Ramos (cell line): Measurements from ENCODE around the gene COA5.
"Not testable (repeated sequence)": the region's sequence is repeated elsewhere in the genome, so short reads cannot be mapped to it uniquely, and the experiment has no call there.

Experiments used
- in situ Hi-C: fragments of 300-500 bp; cut with MboI; formaldehyde crosslinking; loops from one replicate; pipeline ENCODE4 v1.14.3; 2022; ENCODE audit warnings: low sequenced_read_pairs; ENCODE audit not compliant: unreplicated experiment

The COA5 gene

DNA sequence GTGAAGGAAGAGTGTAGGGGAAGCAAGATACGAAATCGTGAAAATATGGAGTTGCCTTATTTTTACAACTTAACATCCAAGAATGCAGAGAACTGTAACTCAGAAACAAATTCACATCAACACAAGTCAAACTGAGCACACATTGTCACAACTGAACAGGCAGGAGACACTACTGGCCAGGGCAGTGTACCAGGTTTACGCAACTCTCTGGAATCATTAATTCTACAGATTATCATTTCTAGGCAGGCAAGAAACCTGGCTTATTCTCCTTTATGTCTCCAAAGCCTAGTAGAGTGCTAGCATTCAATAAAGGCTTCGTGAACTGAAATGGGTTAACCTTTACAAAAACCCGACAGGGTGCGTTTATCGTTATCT lies 584 bp downstream of the COA5 start:
- in situ Hi-C loops, result loop anchor here (10.0 kb wide), 1 partner anchor 193 kb away; no protein-coding TSS in a partner anchor

DNA sequence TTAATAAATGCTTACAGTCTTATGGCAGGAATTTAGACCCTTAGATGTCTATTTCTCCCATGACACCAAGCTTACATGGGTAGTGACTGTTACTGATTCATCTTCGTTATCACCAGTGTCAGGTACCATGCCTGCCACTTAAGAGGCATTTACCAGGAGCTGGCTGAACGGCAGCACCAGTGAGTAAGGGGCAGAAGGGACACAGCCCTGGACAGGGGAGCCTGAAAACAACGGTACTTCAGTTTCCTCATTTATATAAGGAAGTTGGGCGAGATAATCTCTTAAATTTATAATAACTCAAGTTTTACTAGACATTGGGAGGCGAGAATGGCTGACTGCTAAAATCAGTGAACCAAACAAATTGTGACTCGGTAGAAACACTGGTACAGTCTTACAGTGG lies 1.2 kb downstream of the COA5 start:
- in situ Hi-C loops, result loop anchor here (10.0 kb wide), 1 partner anchor 192 kb away; no protein-coding TSS in a partner anchor

DNA sequence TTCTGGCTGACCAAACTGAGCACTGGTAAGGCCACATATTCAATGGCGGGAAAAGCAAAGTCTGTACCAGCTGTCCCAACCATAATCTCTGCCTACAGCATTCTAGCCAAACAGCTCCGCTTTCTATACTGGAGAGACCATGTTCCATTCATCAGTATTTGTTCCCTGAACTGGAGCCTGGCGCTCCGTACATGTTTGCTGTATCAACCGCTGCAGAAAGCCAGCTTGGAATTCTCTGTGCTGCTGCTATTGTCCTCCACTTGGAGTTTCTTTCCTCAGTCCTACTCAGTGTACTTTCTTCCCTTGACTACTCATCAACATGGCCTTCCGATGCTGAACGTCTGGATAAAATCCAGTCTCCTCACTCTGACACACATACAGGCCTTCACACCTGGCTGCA lies 1.9 kb downstream of the COA5 start:
- in situ Hi-C loops, result loop anchor here (10.0 kb wide), 1 partner anchor 192 kb away; no protein-coding TSS in a partner anchor

DNA sequence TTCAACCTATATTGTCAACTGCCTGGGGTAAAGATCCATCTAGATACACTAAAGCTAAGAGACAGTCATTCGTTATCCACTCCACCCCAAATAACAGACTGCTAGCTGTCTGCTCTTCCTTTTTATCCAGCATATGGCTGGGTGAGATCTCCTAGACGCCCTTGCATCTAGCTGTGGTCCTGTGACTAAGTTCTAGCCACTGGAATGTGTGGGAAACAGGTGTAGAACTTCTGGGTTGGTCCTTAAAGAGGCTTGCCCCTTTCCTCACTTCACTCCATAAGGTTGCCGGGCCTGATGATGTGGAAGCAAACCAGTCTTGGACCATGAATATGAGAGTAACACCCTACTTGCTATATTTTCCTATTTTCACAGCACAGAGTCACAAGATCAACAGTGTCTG lies 3.2 kb downstream of the COA5 start:
- in situ Hi-C loops, result loop anchor here (10.0 kb wide), 1 partner anchor 190 kb away; no protein-coding TSS in a partner anchor

DNA sequence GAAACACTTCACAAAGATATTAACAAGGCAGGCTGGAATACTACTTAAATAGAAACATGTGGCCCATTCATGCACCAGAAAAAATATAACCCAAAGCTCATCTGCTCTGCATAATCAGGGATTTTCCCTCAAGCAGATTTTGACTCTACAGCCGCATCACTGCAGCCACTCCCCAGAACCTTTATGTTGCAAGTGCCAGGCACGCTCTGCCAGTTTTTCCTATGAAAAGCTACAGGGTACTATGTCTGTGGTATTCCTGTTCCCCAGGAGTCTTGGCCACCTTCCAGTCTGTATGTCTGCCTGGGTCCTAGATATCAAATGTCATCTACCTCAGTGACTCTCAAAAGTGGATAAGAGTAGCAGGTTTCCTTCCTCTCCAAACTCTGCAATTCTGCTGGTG lies 3.8 kb downstream of the COA5 start:
- in situ Hi-C loops, result loop anchor here (10.0 kb wide), 1 partner anchor 190 kb away; no protein-coding TSS in a partner anchor

DNA sequence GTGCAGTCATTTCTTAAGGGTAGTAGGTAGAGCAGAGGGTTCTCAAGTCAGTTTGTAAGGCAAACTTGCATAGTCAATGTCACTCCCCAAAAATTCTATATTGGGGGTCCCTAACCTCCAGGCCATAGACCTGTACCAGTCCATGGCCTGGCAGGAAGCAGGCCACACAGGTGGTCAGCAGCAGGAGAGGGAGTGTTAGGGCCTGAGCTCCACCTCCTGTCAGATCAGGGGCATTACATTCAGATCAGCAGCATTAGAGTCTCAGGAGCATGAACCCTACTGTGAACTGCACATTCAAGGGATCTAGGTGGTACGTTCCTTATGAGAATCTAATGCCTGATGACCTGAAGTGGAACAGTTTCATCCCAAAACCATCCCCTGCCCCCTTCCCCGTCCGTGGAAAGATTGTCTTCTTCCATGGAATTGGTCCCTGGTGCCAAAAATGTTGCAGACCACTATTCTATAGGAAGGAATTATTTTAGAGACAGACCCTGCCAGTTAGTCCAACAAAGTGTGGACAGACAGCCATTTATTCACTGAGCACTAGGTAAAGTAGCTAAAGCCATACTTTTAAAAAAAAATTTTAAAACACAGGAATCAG lies 6.7 kb downstream of the COA5 start:
- in situ Hi-C loops, result loop anchor here (10.0 kb wide), 1 partner anchor 187 kb away; no protein-coding TSS in a partner anchor

DNA sequence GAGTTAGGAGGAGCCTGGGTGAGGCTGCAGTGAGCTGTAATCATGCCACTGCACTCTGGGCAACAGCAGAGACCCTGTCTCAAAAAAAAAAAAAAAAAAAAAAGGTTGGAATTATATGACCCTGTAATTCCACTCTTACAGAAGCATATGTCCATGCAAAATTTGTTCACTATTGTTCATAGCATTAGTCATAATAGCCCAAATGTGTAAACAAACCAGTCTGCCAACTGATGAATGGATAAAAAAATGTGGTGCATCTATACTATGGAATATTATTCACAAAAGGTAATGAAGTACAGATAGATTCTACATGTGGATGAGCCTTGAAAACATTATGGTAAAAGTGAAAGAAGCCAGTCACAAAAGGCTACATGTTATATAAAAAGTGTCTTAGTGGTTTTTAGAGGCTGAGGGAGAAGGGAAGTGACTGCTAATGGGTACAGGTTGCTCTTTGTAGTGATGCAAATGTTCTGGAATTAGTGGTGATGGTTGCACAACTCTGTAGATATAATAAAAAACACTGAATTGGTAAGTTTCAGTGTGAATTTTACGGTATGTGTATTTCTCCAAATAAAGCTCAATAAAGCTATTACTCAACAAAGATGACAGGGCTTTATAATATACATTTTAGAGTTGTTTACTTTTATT lies 9.4 kb downstream of the COA5 start:
- in situ Hi-C loops, result no loop called here

DNA sequence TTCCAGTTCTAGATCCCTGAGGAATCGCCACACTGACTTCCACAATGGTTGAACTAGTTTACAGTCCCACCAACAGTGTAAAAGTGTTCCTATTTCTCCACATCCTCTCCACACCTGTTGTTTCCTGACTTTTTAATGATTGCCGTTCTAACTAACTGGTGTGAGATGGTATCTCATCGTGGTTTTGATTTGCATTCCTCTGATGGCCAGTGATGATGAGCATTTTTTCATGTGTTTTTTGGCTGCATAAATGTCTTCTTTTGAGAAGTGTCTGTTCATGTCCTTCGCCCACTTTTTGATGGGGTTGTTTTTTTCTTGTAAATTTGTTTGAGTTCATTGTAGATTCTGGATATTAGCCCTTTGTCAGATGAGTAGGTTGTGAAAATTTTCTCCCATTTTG lies 13.6 kb downstream of the COA5 start:
- in situ Hi-C loops, result not testable (repeated sequence)

DNA sequence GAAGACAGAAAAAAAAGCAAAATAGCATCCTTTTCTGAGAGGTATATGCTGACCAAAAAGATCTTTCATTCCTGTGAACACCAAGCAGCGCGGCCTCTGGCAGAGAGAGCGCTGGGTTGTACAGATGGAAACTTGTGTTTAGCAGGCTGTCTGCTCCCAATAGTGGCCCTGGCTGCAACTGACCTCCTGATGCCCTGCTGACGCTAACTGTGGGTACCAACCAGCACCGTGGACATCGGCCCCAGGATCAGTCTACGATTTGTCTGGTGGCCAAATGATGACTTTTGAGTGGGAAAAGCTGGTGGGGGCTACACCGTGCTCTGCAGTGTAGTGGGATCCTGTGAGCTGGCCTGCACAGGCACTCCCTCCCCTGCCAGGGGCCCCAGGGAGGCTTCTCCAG lies 15.7 kb downstream of the COA5 start:
- in situ Hi-C loops, result no loop called here

DNA sequence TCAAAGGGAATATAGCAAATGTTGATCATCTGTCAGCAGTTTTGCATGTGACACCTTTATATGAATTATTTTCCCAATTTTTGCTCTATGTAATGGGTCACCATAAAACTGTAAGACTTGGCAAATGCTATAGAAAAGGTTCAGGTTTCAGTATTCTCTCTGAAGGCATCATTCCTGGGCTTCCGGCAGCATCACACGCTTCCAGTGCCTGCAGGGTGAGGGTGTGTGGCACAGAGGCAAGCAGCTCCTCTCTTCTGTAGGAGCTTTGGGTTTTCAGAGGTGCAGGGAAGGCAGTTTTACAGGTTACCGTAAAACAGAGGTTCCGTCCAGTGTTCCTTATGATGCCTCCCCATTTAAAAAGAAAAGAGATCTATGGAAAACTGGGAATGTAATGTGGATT lies 18.8 kb downstream of the COA5 start:
- in situ Hi-C loops, result no loop called here

DNA sequence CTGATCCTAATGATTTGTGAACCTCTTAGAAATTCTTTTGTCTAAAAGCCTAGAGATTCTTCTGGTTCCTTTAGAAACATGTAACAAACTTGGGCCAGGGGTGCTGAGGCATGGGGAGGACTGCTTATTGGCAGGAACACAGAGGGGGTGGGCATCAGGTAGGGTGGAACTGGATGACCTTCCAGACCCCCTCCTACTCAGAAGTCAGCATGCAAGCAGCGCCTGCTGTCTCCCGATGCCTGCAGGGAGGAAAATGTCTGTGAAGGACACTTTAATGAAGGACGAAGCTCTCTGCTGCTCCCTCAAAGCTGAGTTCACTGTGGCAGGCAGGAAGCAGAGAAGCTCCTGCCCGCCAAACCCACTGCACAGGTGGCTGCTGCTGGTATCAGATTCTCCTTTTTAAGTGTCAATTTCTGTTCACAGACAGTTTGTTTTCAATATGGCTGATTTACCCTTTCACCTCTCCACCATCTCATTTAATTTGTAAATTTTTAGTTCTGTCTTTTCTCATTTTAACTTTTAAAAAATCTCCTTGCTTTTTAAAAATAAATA lies 19.4 kb downstream of the COA5 start:
- in situ Hi-C loops, result no loop called here

DNA sequence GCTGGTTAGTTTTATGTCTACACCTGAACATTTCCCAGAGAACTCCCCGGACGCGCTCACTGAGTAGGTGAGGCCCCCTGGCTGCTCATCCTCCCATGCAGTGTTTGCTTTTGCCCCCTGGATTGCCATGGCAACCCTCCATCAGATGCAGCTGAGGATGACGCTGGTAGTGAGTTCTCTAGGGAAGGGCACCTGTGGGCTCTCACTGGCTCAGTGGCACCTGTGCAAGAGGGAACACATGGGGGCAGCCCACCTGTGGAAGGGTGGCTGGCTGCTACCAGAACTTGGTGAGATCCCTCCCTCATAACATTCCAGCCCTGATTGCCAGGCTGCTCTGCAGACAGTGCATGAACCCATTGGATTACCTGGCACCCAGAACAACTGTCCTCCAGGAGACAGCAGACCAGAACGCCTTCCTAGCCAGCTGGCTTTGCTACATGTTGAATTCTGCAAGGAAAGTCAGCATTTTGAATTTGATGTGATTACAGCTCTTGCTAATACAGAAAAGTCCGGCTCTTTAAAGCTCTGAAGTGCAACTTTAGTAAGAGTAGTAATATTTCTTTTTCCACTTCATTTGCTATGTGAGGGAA lies 21.7 kb downstream of the COA5 start:
- in situ Hi-C loops, result no loop called here

DNA sequence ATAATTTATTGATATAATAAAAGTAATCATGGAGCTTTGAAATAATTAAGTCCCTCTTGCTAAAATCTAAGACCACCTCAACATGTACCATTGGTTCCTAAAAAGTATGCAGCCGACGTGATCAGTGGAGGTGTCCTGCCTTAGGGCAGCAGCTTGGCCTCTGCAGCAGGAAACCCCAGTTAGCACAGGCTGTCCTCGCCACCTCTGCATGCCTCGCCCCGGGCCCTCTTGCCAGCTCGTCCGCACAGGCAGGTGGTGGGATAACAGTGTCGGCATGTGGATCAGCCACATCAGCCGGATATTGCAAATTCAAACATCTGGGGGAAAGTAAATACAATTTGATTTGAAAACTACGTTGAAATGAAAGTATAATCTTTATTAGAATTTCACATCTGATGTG lies 22.9 kb downstream of the COA5 start:
- in situ Hi-C loops, result no loop called here

DNA sequence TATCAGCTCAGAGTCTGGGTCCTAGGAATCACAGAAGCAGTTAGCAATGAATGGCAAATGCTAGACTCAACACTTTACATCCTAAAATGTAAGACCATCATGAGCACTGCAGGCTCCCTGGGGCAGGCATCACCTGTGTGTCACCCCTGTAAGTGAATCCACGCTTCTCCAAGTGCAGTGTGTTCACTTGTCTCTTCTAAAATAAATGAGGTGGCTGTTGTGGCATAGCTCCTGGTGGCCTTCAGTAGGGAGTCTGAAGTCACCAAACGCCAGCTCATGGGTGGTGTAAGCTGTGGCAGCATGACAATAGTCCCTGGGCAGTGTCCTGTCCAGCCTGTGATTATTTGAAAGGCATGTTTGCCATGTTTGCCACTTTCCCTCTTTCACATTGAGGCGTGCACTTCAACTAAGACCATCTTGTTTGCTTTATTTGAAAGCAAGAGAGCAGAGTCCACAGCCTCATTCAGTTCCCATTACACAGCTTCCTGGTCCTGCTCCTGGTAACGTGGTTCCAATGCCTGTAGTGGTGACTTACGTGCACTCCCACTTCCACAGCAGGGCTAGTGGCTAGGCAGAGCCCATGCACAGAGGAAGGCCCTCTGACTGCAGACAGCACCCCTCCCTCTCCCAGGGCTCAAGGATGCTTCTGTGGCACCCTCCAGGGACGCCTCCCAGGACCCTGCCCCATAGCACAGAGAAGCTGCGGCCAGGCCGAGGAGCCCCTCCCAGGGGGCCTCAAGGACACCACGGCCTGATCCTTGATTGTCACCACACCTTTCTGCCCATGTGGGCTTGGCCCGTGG lies 24.3 kb downstream of the COA5 start:
- in situ Hi-C loops, result no loop called here

DNA sequence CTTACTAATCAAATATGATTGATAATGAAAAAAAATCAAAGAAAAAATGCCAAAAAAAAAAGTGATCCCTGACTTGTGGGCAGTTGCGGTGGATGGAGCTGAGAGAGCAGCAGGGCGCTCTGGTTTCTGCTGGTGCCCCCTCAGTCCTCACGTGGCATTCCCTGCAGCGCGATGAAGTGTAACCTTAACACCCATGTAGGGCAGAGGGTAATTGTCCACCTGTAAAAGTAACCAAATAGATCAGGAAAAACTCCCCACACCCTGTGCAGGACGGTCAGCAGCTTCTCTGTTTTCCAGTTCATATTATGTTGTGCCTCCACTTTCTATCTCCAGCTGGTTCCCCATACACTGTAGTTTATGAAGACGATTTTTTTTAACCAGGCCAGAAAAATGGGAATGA lies 25.0 kb downstream of the COA5 start:
- in situ Hi-C loops, result no loop called here

DNA sequence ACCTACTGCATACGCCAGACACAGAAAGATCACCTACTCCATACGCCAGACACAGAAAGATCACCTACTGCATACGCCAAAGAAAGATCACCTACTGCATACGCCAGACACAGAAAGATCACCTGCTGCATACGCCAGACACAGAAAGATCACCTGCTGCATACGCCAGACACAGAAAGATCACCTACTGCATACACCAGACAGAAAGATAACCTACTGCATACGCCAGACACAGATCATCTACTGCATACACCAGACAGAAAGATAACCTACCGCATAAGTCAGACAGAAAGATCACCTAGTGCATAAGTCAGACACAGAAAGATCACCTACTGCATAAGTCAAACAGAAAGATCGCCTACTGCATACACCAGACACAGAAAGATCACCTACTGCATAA lies 25.8 kb downstream of the COA5 start:
- in situ Hi-C loops, result no loop called here

DNA sequence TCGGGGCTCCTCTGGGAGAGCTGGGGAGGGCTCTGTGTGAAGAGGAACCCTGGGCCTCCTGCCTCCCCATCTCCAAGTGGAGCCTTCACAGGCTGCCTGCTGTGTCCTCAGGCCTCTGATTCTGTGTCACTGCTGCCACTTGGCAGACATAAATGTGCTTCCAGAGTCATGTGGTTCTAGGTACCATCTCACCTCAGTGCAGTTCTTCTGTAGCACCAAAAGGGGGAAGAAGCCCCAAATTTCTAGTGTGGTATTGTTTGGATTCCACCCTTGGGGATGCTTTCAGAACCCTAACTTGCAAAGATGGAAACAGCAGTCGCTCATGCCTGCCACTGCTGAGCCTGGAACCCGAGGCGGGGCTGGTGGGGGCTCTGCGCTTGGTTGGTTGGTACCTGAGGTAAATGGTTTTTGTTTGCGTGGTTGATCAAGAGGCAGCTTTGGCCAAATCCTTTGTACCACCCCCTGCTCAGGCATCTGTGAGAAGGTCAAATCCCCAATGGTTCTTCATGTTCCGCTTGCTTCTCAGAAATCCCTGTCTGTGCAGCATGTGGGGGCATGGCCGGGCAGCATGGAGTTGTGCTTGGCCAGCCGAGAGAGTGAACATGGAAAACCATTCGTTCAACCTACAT lies 27.5 kb downstream of the COA5 start:
- in situ Hi-C loops, result no loop called here

DNA sequence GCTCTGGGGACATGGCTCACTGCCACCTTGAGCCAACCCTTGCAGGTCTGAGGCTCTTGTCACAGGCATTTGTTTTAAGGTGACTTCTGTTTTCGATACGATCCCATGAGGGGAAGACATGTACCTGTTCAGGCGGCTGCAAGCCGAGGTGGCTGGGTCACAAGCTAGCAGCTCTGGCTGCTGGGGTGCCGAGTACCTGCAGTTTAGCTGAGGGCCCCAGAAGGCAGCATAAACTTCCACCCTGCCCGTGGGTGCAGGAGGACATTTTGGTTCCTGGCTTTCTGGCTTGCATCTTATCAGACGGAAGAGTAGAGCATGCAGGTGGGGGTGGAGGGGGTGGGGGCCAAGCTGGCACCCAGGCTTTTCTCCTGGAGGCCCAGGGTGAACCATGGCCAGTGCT lies 28.4 kb downstream of the COA5 start:
- in situ Hi-C loops, result no loop called here

DNA sequence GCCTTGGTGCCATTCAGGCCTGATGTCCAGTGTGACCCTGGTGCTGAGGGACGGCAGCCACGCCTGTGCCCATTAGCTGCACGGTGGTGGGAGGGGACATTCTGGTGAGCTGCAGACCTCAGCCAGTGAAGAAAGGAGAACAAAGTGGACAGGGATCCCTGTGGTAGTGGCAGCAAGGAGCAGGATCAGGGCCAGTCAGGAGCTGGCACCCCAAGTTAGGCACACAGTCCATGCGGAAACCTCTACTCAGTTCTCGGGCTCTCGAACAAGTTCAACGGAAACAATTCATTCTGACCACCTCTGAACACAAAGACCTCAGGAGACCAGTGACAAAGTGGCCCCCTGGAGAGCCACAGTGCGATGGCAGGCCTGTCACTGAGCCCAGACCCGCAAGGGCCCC lies 30.1 kb downstream of the COA5 start:
- in situ Hi-C loops, result no loop called here

DNA sequence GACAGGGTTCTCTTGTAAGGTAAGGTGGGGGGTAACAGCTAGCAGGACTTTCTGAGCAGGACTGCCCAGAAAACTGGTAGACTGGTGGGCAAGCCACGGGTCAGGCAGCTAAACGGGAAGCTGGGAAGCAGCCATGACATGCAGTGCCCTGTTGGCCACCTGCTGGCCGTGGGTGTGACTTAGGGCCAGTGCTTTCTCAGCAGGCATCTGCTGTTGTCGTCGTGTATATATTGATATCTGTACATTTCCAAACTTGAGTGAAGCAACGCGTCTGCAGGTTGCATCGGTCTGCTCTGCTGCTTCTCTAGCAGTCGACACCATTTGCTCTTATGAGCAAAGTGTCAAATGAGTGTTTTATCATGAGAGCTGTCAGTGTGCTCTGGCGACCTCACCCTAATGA lies 31.0 kb downstream of the COA5 start:
- in situ Hi-C loops, result no loop called here
